SU-DHL-6 (cell line): ENCODE results near the gene SORCS2.

Experiments
- H2AFZ ChIP-seq: fragments of 200-600 bp; sonication (generic); 2 replicates; pipeline ENCODE4 v1.6.1; 2014; ENCODE audit warnings: low read depth, mild to moderate bottlenecking, moderate library complexity, mixed read lengths, antibody characterized with exemption, low read length; ENCODE audit not compliant: severe bottlenecking
- H3F3A ChIP-seq: fragments of 200-600 bp; shearing (Covaris generic); 2 replicates; pipeline ENCODE4 v1.6.0; 2016; ENCODE audit warnings: antibody characterized with exemption, mild to moderate bottlenecking; ENCODE audit not compliant: insufficient read depth
- H3K27ac ChIP-seq: fragments of 200-600 bp; sonication (generic); 2 replicates; pipeline ENCODE4 v1.5.1; 2016; ENCODE audit warnings: low read depth, mild to moderate bottlenecking, low read length, moderate library complexity, mixed read lengths
- H3K27me3 ChIP-seq: fragments of 200-600 bp; sonication (generic), shearing (Covaris generic); 2 replicates; pipeline ENCODE4 v1.6.0; 2014; ENCODE audit warnings: mild to moderate bottlenecking, low read length
- H3K36me3 ChIP-seq: fragments of 200-600 bp; sonication (generic); 2 replicates; pipeline ENCODE4 v1.6.1; 2014; ENCODE audit warnings: mild to moderate bottlenecking, low read length, mixed read lengths
- H3K4me2 ChIP-seq: fragments of 300-600, 200-600 bp; shearing (Covaris generic), sonication (generic); 2 replicates; pipeline ENCODE4 v1.6.0; 2014; ENCODE audit warnings: low read length, low read depth, mild to moderate bottlenecking; ENCODE audit not compliant: poor library complexity, severe bottlenecking
- H3K4me3 ChIP-seq: fragments of 200-600 bp; sonication (generic); 2 replicates; pipeline ENCODE4 v1.5.1; 2014; ENCODE audit warnings: antibody characterized with exemption, low read length, mild to moderate bottlenecking, mixed read lengths; ENCODE audit not compliant: insufficient read depth, poor library complexity, severe bottlenecking
- H3K79me2 ChIP-seq: fragments of 200-600 bp; sonication (generic); 2 replicates; pipeline ENCODE4 v1.6.1; 2014; ENCODE audit warnings: mild to moderate bottlenecking, low read length, moderate library complexity; ENCODE audit not compliant: insufficient read depth
- H3K9ac ChIP-seq: fragments of 200-600 bp; sonication (generic); 2 replicates; pipeline ENCODE4 v1.7.0; 2014; ENCODE audit warnings: mild to moderate bottlenecking, low read length
- H3K9me2 ChIP-seq: fragments of 200-600 bp; sonication (generic); replicated peaks from 2 replicates; pipeline ENCODE4 v1.6.1; 2014; ENCODE audit warnings: low read length; ENCODE audit not compliant: insufficient read depth
- H3K9me3 ChIP-seq: fragments of 200-600 bp; sonication (generic); 2 replicates; pipeline ENCODE4 v1.6.1; 2014; ENCODE audit warnings: low read length, mixed read lengths; ENCODE audit not compliant: insufficient read depth
- H4K20me1 ChIP-seq: fragments of 200-600 bp; sonication (generic); 2 replicates; pipeline ENCODE4 v1.6.1; 2014; ENCODE audit warnings: low read depth, mild to moderate bottlenecking, antibody characterized with exemption, low read length, moderate library complexity, mixed read lengths
- CTCF ChIP-seq: fragments of 200-600 bp; sonication (generic); IDR thresholded peaks from one replicate; pipeline ENCODE4 v1.5.1; 2017; ENCODE audit warnings: antibody characterized with exemption, mild to moderate bottlenecking, low read length, moderate library complexity; ENCODE audit not compliant: insufficient read depth, poor library complexity, severe bottlenecking
- EZH2phosphoT487 ChIP-seq: fragments of 200-600 bp; sonication (generic), shearing (Covaris generic); conservative IDR thresholded peaks from 2 replicates; pipeline ENCODE4 v1.6.1; 2018; ENCODE audit warnings: mild to moderate bottlenecking, antibody characterized with exemption, low read length, moderate library complexity, mixed read lengths

SORCS2 gene

GRCh38 chr4:7637139-7637538 is 444.8 kb downstream of the SORCS2 start:
- H3K4me3 ChIP-seq: no peak overlapping the region
- H3K4me2 ChIP-seq: no peak overlapping the region
- no peaks in the 10 kb centered on the region for H3K27me3 ChIP-seq
- H3F3A ChIP-seq: no peaks in the 10 kb centered on the region
- no peaks in the 10 kb centered on the region for H4K20me1 ChIP-seq
- TF ChIP-seq CTCF: no peak
- no peak for TF ChIP-seq EZH2phosphoT487
- H3K27ac ChIP-seq: no peak overlapping the region
- no peaks in the 10 kb centered on the region for H3K79me2 ChIP-seq
- no peaks in the 10 kb centered on the region for H3K36me3 ChIP-seq
- H2AFZ ChIP-seq: no peak overlapping the region
- no peaks in the 10 kb centered on the region for H3K9me3 ChIP-seq
- no peak overlapping the region for H3K9ac ChIP-seq
- no peaks in the 10 kb centered on the region for H3K9me2 ChIP-seq

GRCh38 chr4:7637971-7638370 is 445.6 kb downstream of the SORCS2 start:
- Histone ChIP-seq H3K4me3 (no peak overlapping the region), H3K27me3 (no peaks in the 10 kb centered on the region), H3K79me2 (no peaks in the 10 kb centered on the region), H3K9ac (no peak overlapping the region), H3K9me3 (no peaks in the 10 kb centered on the region), H3K27ac (no peak overlapping the region), H3K4me2 (no peak overlapping the region), H4K20me1 (no peaks in the 10 kb centered on the region), H3K36me3 (no peaks in the 10 kb centered on the region), H2AFZ (no peak overlapping the region), H3F3A (no peaks in the 10 kb centered on the region), H3K9me2 (no peaks in the 10 kb centered on the region)
- TF ChIP-seq EZH2phosphoT487: no peak
- TF ChIP-seq CTCF: no peak

GRCh38 chr4:7638489-7638888 is 446.2 kb downstream of the SORCS2 start:
- no peak overlapping the region for H3K4me2 ChIP-seq
- no peaks in the 10 kb centered on the region for H3F3A ChIP-seq
- H3K9me3 ChIP-seq: no peaks in the 10 kb centered on the region
- no peaks in the 10 kb centered on the region for H3K79me2 ChIP-seq
- no peaks in the 10 kb centered on the region for H3K27me3 ChIP-seq
- H4K20me1 ChIP-seq: no peaks in the 10 kb centered on the region
- no peaks in the 10 kb centered on the region for H3K36me3 ChIP-seq
- TF ChIP-seq EZH2phosphoT487 (no peak), CTCF (no peak)
- no peak overlapping the region for H3K9ac ChIP-seq
- H3K27ac ChIP-seq: no peak overlapping the region
- no peak overlapping the region for H3K4me3 ChIP-seq
- H3K9me2 ChIP-seq: no peaks in the 10 kb centered on the region
- H2AFZ ChIP-seq: no peak overlapping the region
